HG03045 (cell line): ENCODE data around the gene GATAD1.
"Not testable (repeated sequence)": the region's sequence is repeated elsewhere in the genome, so short reads cannot be mapped to it uniquely, and the experiment has no call there.

ENCODE experiments used
- ATAC-seq: cut with Tn5 transposase; IDR thresholded peaks from one replicate; pipeline ENCODE4 v1.9.1; 2021; ENCODE audit warnings: mild to moderate bottlenecking, moderate library complexity; ENCODE audit not compliant: unreplicated experiment

Gene GATAD1

GRCh38 chr7:92479146-92479545 is 31.9 kb downstream of the GATAD1 start:
- ATAC-seq: not testable (repeated sequence)

GRCh38 chr7:92483624-92484023 is 36.3 kb downstream of the GATAD1 start:
- not testable (repeated sequence) for ATAC-seq

- ATAC-seq: not testable (repeated sequence)
Observed at GRCh38 chr7:92484226-92484625, 36.9 kb downstream of the GATAD1 start.

- ATAC-seq: no peak
Observed at GRCh38 chr7:92485267-92485892, 38.1 kb downstream of the GATAD1 start.

- ATAC-seq: no peak
Observed at GRCh38 chr7:92485974-92486373, 38.7 kb downstream of the GATAD1 start.

- ATAC-seq: no peak
Observed at GRCh38 chr7:92487804-92488203, 40.5 kb downstream of the GATAD1 start.

GRCh38 chr7:92489634-92490033 is 42.4 kb downstream of the GATAD1 start:
- ATAC-seq: no peak

- ATAC-seq: no peak
Observed at GRCh38 chr7:92496876-92497275, 49.6 kb downstream of the GATAD1 start.

GRCh38 chr7:92498557-92498956 is 51.3 kb downstream of the GATAD1 start:
- ATAC-seq: no peak

- no peak for ATAC-seq
Observed at GRCh38 chr7:92503767-92504166, 56.5 kb downstream of the GATAD1 start.

- ATAC-seq: no peak
Observed at GRCh38 chr7:92504563-92504962, 57.3 kb downstream of the GATAD1 start.

GRCh38 chr7:92506363-92506762 is 59.1 kb downstream of the GATAD1 start:
- ATAC-seq: no peak

- ATAC-seq: no peak
Observed at GRCh38 chr7:92508946-92509345, 61.7 kb downstream of the GATAD1 start.
